ENCODE measurements around the gene ADGRL3. TPM values are rescaled to one million over a fixed set of nuclear protein-coding genes. Genes with fewer than 3 reads are reported as not detected.

Gene ADGRL3
- total RNA-seq, 1 donor from 2014 or later, result 18.7 TPM

- no peaks in the 10 kb centered on the region for H3K4me1 Mint-ChIP-seq (ENCODE audit: unreplicated experiment)
- H3K9me3 Mint-ChIP-seq (ENCODE audit: unreplicated experiment), result no peaks in the 10 kb centered on the region
- H3K27ac Mint-ChIP-seq (ENCODE audit: unreplicated experiment), result no peak overlapping the region
- H3K27me3 Mint-ChIP-seq (ENCODE audit: unreplicated experiment), result no peaks in the 10 kb centered on the region
- TF ChIP-seq, protein P1, sequence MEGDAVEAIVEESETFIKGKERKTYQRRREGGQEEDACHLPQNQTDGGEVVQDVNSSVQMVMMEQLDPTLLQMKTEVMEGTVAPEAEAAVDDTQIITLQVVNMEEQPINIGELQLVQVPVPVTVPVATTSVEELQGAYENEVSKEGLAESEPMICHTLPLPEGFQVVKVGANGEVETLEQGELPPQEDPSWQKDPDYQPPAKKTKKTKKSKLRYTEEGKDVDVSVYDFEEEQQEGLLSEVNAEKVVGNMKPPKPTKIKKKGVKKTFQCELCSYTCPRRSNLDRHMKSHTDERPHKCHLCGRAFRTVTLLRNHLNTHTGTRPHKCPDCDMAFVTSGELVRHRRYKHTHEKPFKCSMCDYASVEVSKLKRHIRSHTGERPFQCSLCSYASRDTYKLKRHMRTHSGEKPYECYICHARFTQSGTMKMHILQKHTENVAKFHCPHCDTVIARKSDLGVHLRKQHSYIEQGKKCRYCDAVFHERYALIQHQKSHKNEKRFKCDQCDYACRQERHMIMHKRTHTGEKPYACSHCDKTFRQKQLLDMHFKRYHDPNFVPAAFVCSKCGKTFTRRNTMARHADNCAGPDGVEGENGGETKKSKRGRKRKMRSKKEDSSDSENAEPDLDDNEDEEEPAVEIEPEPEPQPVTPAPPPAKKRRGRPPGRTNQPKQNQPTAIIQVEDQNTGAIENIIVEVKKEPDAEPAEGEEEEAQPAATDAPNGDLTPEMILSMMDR (IDR thresholded peaks at IDR 0.05), result no peak
- H3K4me3 Mint-ChIP-seq (ENCODE audit: unreplicated experiment), result no peak overlapping the region
- no peak for DNase-seq (ENCODE audit: extremely low spot score, unreplicated experiment)
- H3K36me3 Mint-ChIP-seq (ENCODE audit: unreplicated experiment), result no peaks in the 10 kb centered on the region
Observed at GRCh38 chr4:61918987-61919386, 718.9 kb downstream of the ADGRL3 start.

DNA sequence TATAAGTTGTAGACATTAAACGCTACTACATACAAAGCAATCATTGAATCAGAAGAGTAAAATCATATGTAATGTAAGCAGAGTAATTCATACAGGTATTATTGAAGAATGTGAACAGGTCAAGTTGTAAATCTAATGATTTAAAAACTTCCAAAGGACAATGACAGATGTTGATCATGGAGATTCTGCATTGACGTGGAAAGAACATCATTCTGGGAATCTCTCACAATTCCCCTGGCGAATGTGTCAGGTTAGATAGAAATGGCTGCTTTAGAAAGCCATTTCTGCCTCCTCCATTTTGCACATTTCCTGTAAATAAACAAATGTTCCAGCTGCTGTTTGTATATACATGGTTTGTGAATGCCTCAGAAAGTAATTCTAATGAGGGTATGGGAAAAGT is 719.4 kb downstream of the ADGRL3 start:
- Mint-ChIP-seq H3K4me3 (ENCODE audit: unreplicated experiment) (no peak overlapping the region), H3K9me3 (ENCODE audit: unreplicated experiment) (no peaks in the 10 kb centered on the region), H3K4me1 (ENCODE audit: unreplicated experiment) (no peaks in the 10 kb centered on the region), H3K27ac (ENCODE audit: unreplicated experiment) (no peak overlapping the region), H3K36me3 (ENCODE audit: unreplicated experiment) (no peaks in the 10 kb centered on the region), H3K27me3 (ENCODE audit: unreplicated experiment) (no peaks in the 10 kb centered on the region)
- TF ChIP-seq, protein P1 (IDR thresholded peaks at IDR 0.05), result no peak
- DNase-seq (ENCODE audit: extremely low spot score, unreplicated experiment), result no peak

GRCh38 chr4:61921920-61922319 is 721.8 kb downstream of the ADGRL3 start:
- peaks cover 2% of the 10 kb centered on the region for H3K36me3 Mint-ChIP-seq (ENCODE audit: unreplicated experiment)
- no peak overlapping the region for H3K4me3 Mint-ChIP-seq (ENCODE audit: unreplicated experiment)

DNA sequence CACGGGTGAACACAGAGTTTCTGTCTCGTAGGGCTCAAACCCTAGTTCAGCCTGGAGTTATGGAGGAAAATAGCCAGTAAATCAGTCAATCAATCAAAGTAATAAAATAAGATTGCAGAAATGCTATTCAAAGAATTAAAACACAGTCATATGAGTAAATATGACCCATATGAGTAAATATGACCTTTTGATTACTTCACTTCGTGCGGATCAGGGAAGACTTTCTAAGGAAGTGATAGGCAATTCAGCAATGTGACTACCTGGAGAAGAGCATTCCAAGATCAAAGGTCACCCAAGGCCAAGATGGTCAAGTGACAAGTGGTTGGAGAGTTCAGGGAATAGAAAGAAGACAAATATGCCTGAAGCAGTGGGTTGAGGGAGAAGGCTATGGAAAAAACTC is 722.6 kb downstream of the ADGRL3 start:
- Mint-ChIP-seq H3K27me3 (ENCODE audit: unreplicated experiment) (no peaks in the 10 kb centered on the region), H3K4me1 (ENCODE audit: unreplicated experiment) (no peaks in the 10 kb centered on the region), H3K9me3 (ENCODE audit: unreplicated experiment) (no peaks in the 10 kb centered on the region), H3K27ac (ENCODE audit: unreplicated experiment) (no peak overlapping the region), H3K36me3 (ENCODE audit: unreplicated experiment) (peaks cover 2% of the 10 kb centered on the region), H3K4me3 (ENCODE audit: unreplicated experiment) (no peak overlapping the region)
- TF ChIP-seq, protein P1 (IDR thresholded peaks at IDR 0.05), result no peak
- no peak for DNase-seq (ENCODE audit: extremely low spot score, unreplicated experiment)

More at GRCh38 chr4:61921920-61922319, 721.8 kb downstream of the ADGRL3 start:
- TF ChIP-seq, protein P1 (IDR thresholded peaks at IDR 0.05), result no peak
- H3K9me3 Mint-ChIP-seq (ENCODE audit: unreplicated experiment), result no peaks in the 10 kb centered on the region
- H3K27ac Mint-ChIP-seq (ENCODE audit: unreplicated experiment), result no peak overlapping the region
- no peak for DNase-seq (ENCODE audit: extremely low spot score, unreplicated experiment)
- H3K4me1 Mint-ChIP-seq (ENCODE audit: unreplicated experiment), result no peaks in the 10 kb centered on the region
- H3K27me3 Mint-ChIP-seq (ENCODE audit: unreplicated experiment), result no peaks in the 10 kb centered on the region

DNA sequence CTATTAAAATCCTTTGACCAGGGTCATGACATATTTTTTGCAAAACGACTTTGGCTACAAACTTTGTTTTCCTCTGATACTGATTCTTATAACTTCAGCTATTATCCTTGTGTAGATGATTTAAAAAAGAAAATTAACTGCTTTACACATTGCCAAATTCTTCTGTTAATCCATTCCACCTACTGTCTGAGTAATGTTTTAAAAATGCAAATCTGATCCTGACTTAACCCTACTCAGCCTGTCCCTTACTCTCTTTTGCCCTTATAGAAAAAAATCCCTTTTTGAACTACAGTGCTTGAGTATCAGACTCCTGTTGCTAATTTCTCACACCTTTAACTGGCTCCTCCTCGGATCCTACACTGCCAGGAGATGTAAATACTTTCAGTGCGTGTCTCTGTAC is 723.1 kb downstream of the ADGRL3 start:
- TF ChIP-seq, protein P1 (IDR thresholded peaks at IDR 0.05), result no peak
- H3K27ac Mint-ChIP-seq (ENCODE audit: unreplicated experiment), result no peak overlapping the region

More for the DNA sequence above, 723.1 kb downstream of the ADGRL3 start:
- Mint-ChIP-seq H3K36me3 (ENCODE audit: unreplicated experiment) (peaks cover 2% of the 10 kb centered on the region), H3K9me3 (ENCODE audit: unreplicated experiment) (no peaks in the 10 kb centered on the region), H3K4me1 (ENCODE audit: unreplicated experiment) (no peaks in the 10 kb centered on the region), H3K27me3 (ENCODE audit: unreplicated experiment) (no peaks in the 10 kb centered on the region), H3K4me3 (ENCODE audit: unreplicated experiment) (no peak overlapping the region)
- no peak for DNase-seq (ENCODE audit: extremely low spot score, unreplicated experiment)

Data from osteocyte (in vitro differentiated cells).